Esophagus (tissue), 2 donors: ENCODE measurements around the gene TCF7L1. TPM values are rescaled to one million over a fixed set of nuclear protein-coding genes. Genes with fewer than 3 reads are reported as not detected.
"Not testable (repeated sequence)": the region's sequence is repeated elsewhere in the genome, so short reads cannot be mapped to it uniquely, and the experiment has no call there.

Experiments used
- H3K27ac ChIP-seq, 2 donors: one replicate each; pipeline ENCODE4 v1.5.1; 2013; ENCODE audit warnings: low read depth in 2 of 2, mild to moderate bottlenecking in 2 of 2, inconsistent platforms in 1 of 2, low read length in 1 of 2, moderate library complexity in 1 of 2
- H3K27me3 ChIP-seq, 2 donors: one replicate each; pipeline ENCODE4 v1.6.1; 2013; ENCODE audit warnings: low read length in 2 of 2, control low read depth in 1 of 2, mild to moderate bottlenecking in 1 of 2; ENCODE audit not compliant: insufficient read depth in 2 of 2, control insufficient read depth in 1 of 2
- H3K36me3 ChIP-seq, 2 donors: one replicate each; pipeline ENCODE4 v1.6.1; 2013; ENCODE audit warnings: low read length in 1 of 2; ENCODE audit not compliant: control insufficient read depth in 2 of 2, insufficient read depth in 2 of 2
- H3K4me1 ChIP-seq, 2 donors: one replicate each; pipeline ENCODE4 v1.6.1; 2013; ENCODE audit warnings: low read length in 1 of 2; ENCODE audit not compliant: control insufficient read depth in 2 of 2, insufficient read depth in 2 of 2
- H3K4me3 ChIP-seq, 2 donors: one replicate each; pipeline ENCODE4 v1.5.1; 2013; ENCODE audit warnings: low read length in 2 of 2, mild to moderate bottlenecking in 2 of 2, low read depth in 1 of 2, moderate library complexity in 1 of 2
- H3K9me3 ChIP-seq, 2 donors: one replicate each; pipeline ENCODE4 v1.6.1; 2013; ENCODE audit warnings: mild to moderate bottlenecking in 2 of 2, low read depth in 1 of 2, low read length in 1 of 2, moderate library complexity in 1 of 2; ENCODE audit not compliant: control insufficient read depth in 2 of 2, insufficient read depth in 1 of 2
- WGBS, 2 donors: extraction: QIAGEN DNeasy Blood & Tissue Kit; methylation state at CpG; one replicate each; pipeline ENCODE4 v1.1.7; 2013; 5-methylcytosine and 5-hydroxymethylcytosine counted together
- polyA plus RNA-seq, 2 donors: library from polyadenylated mRNA; stranded (reverse); fragments of 200-250 nt; gene quantifications; one replicate each; pipeline ENCODE4 v1.2.3, GENCODE V29; 2013
- donor health status: healthy with polysubstance abuse.
- donor health status: Bipolar disorder and iron deficiency.

Gene TCF7L1
- polyA plus RNA-seq, 2 donors: 3.5 to 4.0 TPM

- H3K27me3 ChIP-seq: no peaks in the 10 kb centered on the region
- H3K4me3 ChIP-seq: no peak overlapping the region
- 72 to 88% methylated on average over 8 of the region's 8 CpGs for WGBS, 2 donors
- no peaks in the 10 kb centered on the region for H3K9me3 ChIP-seq
- H3K27ac ChIP-seq: no peak overlapping the region
- no peaks in the 10 kb centered on the region for H3K4me1 ChIP-seq
- H3K36me3 ChIP-seq: no peaks in the 10 kb centered on the region
These were observed 10.4 kb downstream of the TCF7L1 start for GRCh38 chr2:85143463-85144082.

- no peak overlapping the region for H3K27ac ChIP-seq
These were observed 12.1 kb downstream of the TCF7L1 start for GRCh38 chr2:85145116-85145820.

DNA sequence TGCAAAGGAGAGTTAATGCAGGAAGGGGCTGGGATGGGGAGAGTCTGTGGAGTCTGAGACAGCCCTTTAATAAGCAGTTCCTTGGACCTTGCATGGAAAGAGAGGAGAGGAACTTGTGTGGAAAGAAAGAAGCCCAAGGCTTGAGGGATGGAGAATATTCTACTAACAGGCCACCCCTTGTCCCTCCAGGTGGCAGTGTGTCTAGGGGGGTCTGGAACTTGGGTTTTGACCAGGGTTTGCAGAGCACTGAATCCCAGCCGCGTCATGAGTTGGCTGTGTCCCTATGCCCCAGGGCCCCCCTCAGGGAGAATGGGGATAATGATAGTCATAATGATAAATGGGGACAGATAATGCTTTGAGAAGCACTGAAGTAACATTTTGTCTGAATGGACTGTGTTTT is 15.0 kb downstream of the TCF7L1 start:
- no peak overlapping the region for H3K27ac ChIP-seq
- WGBS, 2 donors: 37 to 57% methylated on average over 2 of the region's 2 CpGs

More at GRCh38 chr2:85145116-85145820, 12.1 kb downstream of the TCF7L1 start:
- Histone ChIP-seq H3K36me3 (no peaks in the 10 kb centered on the region), H3K4me3 (no peak overlapping the region), H3K4me1 (no peaks in the 10 kb centered on the region), H3K9me3 (no peaks in the 10 kb centered on the region), H3K27me3 (no peaks in the 10 kb centered on the region)
- WGBS, 2 donors: 89 to 91% methylated on average over 4 of the region's 4 CpGs

GRCh38 chr2:85151026-85151425 is 17.8 kb downstream of the TCF7L1 start:
- Histone ChIP-seq H3K4me3 (no peak overlapping the region), H3K9me3 (no peaks in the 10 kb centered on the region), H3K36me3 (no peaks in the 10 kb centered on the region), H3K27ac (no peak overlapping the region), H3K27me3 (no peaks in the 10 kb centered on the region), H3K4me1 (no peaks in the 10 kb centered on the region)
- WGBS, 2 donors: 70 to 71% methylated on average over 1 of the region's 1 CpG

More for the DNA sequence above, 15.0 kb downstream of the TCF7L1 start:
- Histone ChIP-seq H3K9me3 (no peaks in the 10 kb centered on the region), H3K27me3 (no peaks in the 10 kb centered on the region), H3K4me3 (no peak overlapping the region), H3K36me3 (no peaks in the 10 kb centered on the region), H3K4me1 (no peaks in the 10 kb centered on the region)

- Histone ChIP-seq H3K27ac (no peak overlapping the region), H3K36me3 (no peaks in the 10 kb centered on the region), H3K4me3 (no peak overlapping the region), H3K9me3 (no peaks in the 10 kb centered on the region), H3K27me3 (no peaks in the 10 kb centered on the region), H3K4me1 (peaks cover 3 to 5% of the 10 kb centered on the region in 2 donors)
- WGBS, 2 donors: 79 to 88% methylated on average over 2 of the region's 2 CpGs
These were observed 19.7 kb downstream of the TCF7L1 start for GRCh38 chr2:85152895-85153294.

DNA sequence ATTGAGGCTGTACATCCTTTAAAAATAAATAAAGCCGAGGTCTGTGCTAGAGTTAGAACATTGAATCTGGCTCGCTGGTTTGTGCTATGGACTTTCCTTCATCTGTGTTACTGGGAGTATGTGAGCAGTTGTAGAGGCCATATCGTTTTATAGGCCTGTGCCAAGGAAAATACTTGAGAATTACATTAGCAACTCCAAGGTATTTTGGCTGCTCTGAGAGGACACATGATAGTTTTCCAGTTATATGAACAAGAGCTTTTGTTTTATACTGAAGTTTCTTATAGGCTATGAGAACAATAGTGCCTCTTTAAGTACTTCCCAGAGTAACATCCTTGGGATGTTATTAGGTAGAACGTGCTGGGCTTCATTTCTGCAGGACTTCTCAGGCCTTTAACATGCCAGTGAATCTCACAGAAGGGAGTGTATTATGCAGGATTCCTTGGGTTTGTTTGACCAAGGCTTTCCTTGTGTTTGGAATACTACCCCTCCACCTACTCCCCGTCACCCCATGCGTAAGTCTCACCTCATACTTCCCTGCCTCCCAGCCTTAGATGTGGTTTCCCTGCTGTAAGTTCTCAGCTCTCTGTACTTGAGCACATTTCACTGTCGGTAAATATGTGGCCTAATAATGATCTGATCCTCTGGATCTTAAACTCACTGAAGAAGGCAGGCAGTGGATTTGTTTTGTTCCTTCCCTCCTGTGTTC is 21.0 kb downstream of the TCF7L1 start:
- no peaks in the 10 kb centered on the region for H3K9me3 ChIP-seq
- peaks cover 4 to 7% of the 10 kb centered on the region in 2 donors for H3K4me1 ChIP-seq
- no peaks in the 10 kb centered on the region for H3K36me3 ChIP-seq
- no peak overlapping the region for H3K4me3 ChIP-seq
- no peaks in the 10 kb centered on the region for H3K27me3 ChIP-seq
- H3K27ac ChIP-seq: no peak overlapping the region
- WGBS, 2 donors: 58 to 61% methylated on average over 7 of the region's 7 CpGs

GRCh38 chr2:85155082-85155481 is 21.9 kb downstream of the TCF7L1 start:
- not testable (repeated sequence) for H3K36me3 ChIP-seq, H3K27me3 ChIP-seq, H3K4me3 ChIP-seq, H3K9me3 ChIP-seq, H3K27ac ChIP-seq, H3K4me1 ChIP-seq
- WGBS, 2 donors: 93 to 95% methylated on average over 8 of the region's 8 CpGs

DNA sequence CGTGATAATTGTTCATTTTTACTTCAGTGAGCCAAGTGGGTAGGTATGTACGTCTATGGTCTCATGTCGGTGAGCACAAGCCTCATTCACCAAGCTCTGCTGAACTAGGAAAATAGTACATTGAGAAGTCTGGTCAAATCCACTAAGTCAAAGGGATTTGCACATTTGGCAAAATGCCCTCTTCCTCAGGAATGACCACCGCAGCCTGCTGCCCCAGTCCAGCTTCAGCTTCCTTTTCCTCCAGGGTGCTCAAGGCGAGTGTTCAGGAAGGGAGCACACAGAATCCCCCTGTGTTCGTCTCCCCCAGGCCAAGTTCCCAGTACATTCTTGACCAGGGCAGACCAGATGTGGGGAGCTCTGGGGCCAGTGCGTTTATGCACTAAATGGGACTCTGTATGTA is 23.0 kb downstream of the TCF7L1 start:
- H3K9me3 ChIP-seq: no peaks in the 10 kb centered on the region
- H3K27me3 ChIP-seq: no peaks in the 10 kb centered on the region
- no peak overlapping the region for H3K27ac ChIP-seq
- peaks cover 4 to 7% of the 10 kb centered on the region in 2 donors for H3K4me1 ChIP-seq
- WGBS, 2 donors: 68 to 72% methylated on average over 7 of the region's 7 CpGs
- no peaks in the 10 kb centered on the region for H3K36me3 ChIP-seq
- H3K4me3 ChIP-seq: no peak overlapping the region

- Histone ChIP-seq H3K9me3 (no peaks in the 10 kb centered on the region), H3K27me3 (no peaks in the 10 kb centered on the region), H3K4me3 (no peak overlapping the region), H3K27ac (no peak overlapping the region), H3K4me1 (peaks cover 4 to 9% of the 10 kb centered on the region in 2 donors), H3K36me3 (no peaks in the 10 kb centered on the region)
- WGBS, 2 donors: 91 to 96% methylated on average over 3 of the region's 3 CpGs
These were observed 23.4 kb downstream of the TCF7L1 start for GRCh38 chr2:85156619-85157018.
